Activated T-cell treated with anti-CD3 and anti-CD28 coated beads for 4 hours (primary cell): Measurements from ENCODE around the gene ZFAND5.

Source experiments
- DNase-seq: peaks from one replicate; pipeline ENCODE4 v3.0.0-alpha.2; 2020

ZFAND5 gene, protein sequence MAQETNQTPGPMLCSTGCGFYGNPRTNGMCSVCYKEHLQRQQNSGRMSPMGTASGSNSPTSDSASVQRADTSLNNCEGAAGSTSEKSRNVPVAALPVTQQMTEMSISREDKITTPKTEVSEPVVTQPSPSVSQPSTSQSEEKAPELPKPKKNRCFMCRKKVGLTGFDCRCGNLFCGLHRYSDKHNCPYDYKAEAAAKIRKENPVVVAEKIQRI

DNA sequence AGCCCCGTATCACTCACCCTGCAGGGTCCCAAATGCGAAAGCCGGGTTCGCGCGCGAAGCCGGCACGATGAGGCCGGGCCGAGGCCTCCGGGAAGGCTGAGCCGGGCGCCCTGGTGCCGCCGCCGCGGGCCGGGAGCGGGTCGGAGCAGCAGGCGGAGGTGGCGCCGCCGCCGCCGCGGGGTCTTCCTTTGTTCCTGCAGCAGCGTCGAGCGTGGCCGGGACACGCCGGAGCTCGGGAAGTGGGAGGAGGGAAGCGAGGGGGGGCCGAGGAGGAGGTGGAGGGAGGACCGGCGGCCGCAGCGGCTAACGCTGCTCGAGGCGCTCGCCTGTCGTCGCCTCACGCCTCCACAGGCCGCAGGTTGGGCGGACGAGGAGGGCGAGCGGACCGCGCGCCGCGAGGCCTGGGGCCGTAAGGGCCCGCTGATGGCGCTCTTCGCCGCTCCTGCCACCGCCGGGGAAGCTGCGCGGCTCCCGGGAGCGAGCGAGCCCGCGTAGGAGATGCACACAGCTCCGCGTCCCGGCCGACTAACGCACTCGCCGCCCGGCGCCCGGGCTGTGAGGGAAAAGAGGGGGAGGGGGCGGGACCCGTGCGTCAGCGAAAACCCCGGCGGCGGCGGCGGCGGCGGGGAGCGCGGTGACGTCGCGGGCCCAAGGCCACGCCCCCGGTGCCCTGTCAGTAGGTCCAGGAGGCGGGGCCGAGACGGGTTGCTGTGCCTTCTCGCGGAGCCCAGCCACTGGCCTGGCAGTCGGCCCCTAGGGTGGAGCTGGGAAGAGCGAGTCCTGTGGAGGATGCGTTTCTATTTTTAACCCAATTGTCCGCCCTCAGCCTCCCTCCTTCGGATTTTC is at the start of gene ZFAND5:
Gene ZFAND5, minus strand, starts transcription at position 530 of the 846 bp plus-strand sequence. CDS start 4,430 bp downstream, outside the sequence.
- peak; percentile 87 for DNase-seq

DNA sequence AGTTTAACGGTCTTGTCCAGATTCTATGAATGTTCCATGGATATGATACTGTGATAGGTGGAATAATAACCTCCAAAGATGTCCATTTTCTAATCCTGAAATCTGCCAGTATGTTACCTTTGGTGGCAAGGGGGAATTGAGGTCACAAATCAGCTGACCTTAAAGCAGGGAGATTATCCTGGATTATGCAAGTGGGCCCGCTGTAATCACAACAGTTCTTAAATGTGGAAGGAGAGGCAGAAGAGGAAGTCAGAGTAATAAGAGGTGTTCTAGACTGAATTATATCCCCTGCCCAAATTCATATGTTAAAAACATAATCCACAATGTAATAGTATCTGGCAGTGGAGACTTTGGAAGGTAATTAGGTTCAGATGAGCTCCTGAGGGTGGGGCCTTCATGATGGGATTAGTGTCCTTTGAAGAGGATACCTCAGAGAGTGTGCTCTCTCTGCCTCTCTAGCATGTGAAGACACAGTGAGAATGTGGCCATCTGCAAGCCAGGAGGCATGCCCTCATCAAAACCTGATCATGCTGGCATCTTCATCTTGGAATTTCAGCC is 47.6 kb upstream of the ZFAND5 start:
- no peak for DNase-seq

DNA sequence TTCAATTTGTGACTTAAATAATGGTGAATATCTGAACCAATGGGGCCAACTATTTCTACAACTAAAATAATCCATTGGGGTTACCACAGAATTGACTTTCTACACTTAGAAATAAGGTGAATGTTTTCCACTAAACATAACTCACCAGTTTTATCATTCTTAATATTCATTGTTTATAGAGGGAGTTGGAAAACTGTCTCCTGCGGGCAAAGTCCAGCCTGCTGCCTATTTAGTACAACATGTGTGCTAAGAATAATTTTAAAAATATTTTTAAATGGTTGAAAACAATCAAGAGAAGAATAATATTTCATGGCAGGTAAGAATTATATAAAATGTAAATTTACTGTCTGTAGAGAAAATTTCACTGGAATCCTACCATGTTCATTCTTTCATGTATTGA is 45.2 kb upstream of the ZFAND5 start:
- no peak for DNase-seq

DNA sequence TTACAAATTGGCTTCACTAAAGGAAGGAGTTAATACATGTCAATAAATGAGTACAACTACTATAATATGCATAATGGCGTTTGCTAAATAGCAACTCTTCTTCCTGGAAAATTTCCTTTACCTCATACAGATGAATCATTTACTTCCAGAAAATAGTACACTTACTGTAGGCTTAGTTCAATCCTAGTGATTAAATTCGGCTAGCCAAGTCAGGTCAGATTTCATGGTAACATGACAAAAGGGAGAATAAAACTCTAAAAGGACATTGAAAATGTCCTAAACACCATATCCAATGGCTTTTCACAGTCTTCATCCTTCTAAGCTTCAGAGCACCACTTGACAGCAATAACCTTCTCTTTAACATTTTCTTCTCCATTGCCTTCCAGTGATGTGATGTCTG is 42.1 kb upstream of the ZFAND5 start:
- DNase-seq, result no peak

DNA sequence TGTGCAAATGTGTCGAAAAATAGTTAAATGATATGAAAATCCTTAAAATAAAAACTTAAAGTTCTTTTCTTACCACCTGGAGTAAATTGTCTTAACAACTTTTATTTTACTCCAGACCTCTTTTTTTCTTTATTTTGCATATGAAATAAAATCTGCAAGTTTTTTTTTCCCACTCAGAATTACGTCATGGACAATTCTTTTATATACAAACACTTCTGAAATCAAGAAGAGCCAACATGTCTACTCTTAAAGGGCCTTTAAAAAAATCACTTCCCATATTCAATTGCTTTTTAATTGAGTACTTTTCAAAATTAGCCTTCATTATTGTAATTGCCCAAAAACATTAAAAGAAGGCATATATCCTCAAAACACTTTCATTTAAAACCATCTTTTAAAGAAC is 37.7 kb upstream of the ZFAND5 start:
- no peak for DNase-seq

DNA sequence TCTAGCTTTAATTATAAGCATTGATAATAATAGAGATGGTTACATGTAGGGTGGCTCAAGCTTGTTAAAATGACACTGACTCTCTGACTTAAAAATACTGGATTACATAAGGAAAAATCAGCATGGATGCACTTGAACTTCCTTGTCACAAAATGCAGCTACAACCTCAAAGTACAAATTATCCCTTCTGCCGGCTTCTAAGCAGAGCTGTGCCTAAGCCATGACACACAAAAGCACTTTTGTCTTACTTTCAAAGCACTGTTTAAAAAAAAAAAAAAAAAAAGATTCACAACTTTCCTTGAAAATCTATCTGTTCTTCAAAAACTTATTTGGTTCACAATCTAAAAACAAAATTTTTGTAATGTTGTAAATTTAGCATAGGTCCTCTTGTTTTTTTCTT is 36.4 kb upstream of the ZFAND5 start:
- no peak for DNase-seq

DNA sequence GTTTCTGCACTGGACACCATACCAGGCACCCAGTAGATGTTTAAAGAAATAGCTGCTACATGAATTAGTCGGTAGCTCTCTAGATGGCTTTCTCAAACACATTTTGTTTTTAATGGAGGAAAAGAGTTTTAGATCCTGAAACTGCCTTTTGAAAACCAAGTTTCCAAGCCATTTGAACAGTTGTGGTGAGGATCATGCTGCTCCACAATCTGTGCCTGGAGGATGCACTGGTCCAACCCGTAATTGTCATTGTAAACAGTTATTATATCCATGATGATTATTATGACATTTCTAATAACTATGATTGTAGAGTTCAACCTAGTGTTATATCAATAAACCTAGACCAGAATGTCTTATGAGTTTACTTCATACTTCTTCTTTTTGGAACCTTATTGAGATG is 35.9 kb upstream of the ZFAND5 start:
- no peak for DNase-seq

DNA sequence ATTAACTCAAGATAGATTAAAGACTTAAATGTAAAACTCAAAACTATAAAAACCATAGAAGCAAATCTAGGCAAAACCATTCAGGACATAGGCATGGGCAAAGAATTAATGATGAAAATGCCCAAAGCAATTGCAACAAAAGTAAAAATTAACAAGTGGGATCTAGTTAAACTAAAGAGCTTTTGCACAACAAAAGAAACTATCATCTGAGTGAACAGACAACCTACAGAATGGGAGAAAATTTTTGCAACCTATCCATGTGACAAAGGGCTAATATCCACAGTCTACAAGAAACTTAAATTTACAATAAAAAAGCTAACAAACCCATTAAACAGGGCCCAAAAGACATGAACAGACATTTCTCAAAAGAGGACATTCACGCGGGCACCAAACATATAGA is 34.4 kb upstream of the ZFAND5 start:
- DNase-seq, result no peak

DNA sequence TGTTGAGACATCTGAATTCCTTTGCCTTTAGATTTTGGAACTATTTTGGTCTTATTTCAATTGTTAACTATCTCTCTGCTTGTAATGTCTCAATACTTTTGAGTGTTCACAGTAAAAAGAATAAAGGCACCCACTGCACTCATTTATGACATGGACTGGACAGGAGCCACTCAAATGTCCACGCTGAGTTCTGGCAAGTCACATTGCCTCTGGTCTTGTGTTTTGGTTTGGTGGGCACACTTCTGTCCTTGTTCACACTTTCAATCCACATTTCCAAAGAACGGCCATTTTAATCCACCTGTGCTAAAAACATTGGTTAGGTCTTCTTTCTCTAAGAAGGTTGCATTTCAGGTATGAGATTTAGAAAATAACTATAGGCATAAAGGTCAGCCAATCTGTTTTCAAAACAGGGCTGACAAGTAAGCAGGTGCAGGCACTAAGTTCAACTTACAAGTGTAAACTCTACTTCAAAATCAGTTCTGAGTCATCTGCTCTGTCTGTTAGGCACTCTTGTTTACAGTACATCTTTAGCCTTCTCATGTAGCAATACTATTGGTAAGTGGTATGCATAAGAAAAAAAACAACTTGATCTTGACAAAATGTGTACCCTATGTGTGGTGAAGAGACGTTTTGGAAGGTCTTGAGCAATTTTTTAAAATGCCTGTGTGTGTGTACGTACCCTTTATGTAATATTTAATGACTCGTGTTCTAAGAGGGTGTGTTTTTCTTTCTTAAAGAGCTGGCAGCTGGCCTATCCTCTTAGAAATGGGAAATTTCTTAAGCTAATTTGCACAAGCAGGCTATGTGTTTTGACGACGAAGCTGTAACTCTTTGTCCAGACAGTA is 31.5 kb upstream of the ZFAND5 start:
- DNase-seq, result no peak

DNA sequence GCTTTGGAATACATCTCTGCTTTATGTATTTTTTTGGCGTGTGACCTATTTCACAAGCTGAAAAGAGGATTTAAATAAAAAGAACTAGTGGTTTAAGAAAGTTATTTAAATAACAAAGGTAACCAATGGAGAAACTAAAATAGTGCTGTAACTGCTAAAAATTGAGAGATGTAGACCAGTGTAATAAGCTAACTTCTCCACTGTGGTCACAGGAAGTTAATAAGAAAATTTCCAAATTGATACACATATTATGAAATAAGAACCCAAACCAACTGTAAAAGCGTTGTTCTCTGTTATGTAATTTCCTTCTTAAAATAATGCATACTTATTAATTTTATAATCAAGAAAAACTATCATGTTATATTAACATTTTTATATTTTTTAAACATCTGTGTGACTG is 29.1 kb upstream of the ZFAND5 start:
- DNase-seq, result no peak

DNA sequence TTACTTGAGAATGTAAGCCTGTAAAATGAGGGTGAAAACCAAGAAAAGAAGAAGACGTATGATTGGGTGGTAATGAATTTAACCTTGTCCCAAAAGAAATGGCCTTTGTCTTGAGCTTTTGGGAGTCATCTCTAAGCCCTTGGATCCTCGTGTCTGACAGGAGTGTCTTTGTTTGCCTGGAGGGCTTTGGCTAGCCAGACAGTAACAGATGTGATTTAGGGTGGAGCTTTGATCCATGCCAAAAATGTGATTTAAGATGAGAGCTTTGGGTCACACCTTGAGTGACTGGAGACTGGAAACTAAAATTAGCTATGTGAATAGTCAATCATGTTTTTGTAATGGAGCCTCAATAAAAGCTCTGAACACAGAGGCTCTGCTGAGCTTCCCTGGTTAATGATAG is 25.9 kb upstream of the ZFAND5 start:
- DNase-seq, result no peak

DNA sequence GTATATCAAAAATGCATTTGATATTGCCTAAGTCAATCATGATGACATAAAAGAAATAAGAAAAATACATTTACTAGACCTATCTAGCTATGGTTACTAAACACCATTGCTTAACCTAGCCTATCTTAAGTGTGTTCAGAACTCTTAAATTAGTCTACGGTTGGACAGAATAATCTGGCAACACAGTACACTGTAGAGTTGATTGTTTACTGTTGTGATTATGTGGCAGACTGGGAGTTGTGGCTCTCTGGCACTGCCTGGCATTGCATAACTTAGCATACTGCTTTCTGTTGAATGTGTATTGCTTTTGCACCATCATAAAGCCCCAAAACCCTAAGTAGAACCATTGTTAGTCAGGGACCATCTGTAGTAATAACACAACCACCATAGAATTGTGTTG is 21.2 kb upstream of the ZFAND5 start:
- DNase-seq, result no peak

DNA sequence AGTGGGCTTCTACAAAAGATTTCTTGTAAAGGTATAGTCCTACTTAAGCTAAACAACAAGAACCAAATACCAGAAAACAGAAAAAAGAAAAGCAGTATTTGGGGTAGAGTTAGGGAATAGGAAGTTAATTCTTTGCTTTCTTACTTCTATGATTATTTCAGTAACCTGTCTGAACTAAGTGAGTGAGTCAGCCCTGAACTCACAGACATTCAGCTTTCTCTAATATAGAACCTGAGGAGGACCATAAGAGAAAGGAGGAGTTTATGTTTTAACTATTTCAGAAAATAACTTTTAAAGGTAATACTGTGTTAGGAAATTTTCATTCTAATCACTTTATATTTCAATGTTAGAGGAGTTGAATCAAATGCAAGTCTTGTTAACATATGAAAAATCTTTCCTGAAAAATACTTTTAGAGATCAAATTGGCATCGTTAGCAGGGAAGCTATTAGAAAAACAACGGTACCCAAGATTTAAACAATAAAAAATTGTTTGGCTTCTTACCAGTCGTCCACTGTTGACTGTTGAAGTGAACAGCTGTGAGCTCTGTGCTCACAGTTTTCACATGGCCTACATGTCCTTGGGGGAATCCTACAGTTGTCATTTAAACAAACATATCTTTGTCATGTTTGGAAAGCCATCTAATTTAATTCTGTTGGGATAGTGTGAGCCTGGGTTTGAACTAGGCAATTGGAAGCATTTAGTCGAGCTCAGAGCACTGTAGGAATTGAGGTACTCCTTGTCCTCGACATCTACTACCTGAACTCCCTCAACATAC is 19.9 kb upstream of the ZFAND5 start:
- DNase-seq, result no peak

DNA sequence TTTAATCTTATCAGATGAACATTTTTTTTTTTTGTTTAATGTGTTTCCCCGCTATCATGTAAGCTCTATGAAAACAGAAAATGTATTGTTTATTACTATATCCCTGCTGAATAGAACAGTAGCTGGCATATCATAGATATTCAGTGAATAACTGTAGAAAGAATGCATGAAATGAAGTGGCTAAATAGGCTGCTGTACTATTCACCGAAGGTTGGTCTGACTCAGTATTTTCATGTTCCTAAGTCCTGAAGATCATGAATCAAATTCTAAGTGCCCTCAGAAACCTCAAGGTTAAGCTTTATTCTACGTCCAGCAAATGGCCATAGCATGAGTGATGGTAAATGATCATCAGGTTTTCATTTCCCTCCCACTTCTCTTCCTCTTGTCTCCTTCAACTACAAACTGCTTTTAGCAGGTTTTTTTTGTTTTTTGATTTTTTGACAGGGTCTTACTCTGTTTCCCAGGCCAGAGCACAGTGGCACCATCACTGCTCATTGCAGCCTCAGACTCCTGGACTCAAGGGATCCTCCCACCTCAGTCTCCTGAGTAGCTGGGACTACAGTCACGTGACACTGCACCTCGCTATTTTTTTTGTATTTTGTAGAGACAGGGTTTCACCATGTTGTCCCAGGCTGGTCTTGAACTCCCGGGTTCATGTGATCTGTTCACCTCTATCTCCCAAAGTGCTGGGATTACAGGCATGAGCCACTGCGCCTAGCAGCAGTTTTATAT is 19.1 kb upstream of the ZFAND5 start:
- no peak for DNase-seq

DNA sequence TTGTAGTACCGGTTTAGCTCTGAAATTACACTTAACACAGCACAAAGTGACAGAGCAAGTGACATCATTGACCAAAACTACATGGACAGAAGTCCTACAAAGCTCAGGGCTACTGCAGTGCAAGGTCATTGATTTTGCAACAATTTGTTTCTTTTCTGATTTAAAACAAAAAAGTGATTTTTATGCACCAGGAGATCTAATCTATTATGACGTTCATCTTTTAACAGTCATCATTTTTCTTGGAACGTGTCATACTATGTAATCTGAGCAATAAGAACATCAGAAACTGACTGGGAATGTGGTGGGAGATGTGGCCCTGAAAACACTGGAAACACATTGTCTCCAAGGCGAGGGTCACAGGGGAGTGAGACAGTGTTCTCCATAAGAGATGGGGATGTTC is 17.4 kb upstream of the ZFAND5 start:
- DNase-seq, result no peak

DNA sequence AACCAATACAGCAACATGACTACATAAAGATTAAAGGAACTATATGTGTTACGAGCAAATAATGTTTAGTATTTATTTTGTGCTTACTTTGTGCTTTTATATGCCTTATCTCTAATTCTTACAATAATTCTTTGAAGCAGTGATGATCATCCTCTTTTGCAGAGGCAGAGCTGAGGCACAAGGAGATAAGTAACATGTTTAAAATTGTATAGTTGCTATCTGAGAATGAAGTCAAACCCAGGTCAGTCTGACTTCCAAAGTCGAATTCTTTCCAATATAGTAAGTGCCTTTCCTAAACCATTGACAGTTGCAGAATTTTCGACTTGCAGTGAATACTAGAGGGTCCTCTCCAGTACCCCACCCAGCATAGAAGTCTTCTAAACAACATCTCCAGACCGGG is 12.0 kb upstream of the ZFAND5 start:
- no peak for DNase-seq

DNA sequence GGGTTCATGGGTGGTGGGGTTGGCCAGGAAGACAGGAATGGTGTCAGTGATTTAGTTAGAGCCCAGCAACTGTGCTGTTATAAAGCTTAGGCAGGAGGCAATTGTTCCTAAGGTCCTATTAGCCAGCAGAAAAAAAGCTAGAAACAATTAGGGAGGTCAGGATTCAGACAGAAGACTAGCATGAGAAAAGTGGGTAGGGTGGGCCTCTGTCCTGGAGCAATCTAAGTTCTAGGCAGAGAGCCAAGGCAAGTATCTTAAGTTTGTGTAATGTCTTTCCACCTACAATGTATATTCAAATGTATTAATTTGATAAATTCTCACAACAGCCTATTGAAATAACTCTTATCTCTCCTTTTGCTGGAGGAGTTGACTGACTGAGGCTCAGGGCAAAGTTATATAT is 6.1 kb upstream of the ZFAND5 start:
- no peak for DNase-seq

DNA sequence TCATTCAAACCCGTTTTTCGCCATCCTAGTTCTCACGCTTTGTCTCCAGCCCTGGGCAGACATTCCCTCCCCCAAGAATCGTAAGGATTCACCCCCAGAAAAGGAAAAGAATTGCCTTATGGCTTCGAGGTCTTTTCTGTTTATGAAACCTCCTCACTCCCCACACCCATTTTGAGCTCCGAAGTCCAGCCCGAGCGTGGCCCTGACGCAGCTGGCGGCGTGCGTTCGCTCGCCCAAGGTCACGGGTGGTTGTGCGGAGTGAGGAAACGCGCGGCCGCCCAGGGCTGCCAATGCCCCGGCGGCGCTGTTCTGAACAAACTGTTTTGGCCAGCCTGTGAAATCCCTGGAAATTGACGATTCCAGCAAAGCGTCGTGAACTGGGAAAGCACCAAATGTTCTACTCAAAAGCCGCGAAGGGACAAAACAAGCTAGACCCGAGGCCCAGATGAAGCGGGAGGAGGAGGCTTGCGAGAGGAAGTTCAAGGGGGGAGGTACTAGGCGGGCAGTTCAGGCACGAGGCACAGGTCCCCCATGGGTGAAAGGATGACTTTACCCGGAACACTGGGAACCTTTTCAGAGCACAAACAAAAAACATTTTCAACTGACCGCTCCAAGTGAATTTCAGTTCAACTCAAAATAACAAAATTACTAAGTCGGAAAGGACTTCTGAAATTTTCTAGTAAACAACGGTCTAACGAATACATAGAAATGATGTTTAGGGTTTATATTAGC is 683 bp upstream of the ZFAND5 start:
- DNase-seq, result peak; percentile 51

DNA sequence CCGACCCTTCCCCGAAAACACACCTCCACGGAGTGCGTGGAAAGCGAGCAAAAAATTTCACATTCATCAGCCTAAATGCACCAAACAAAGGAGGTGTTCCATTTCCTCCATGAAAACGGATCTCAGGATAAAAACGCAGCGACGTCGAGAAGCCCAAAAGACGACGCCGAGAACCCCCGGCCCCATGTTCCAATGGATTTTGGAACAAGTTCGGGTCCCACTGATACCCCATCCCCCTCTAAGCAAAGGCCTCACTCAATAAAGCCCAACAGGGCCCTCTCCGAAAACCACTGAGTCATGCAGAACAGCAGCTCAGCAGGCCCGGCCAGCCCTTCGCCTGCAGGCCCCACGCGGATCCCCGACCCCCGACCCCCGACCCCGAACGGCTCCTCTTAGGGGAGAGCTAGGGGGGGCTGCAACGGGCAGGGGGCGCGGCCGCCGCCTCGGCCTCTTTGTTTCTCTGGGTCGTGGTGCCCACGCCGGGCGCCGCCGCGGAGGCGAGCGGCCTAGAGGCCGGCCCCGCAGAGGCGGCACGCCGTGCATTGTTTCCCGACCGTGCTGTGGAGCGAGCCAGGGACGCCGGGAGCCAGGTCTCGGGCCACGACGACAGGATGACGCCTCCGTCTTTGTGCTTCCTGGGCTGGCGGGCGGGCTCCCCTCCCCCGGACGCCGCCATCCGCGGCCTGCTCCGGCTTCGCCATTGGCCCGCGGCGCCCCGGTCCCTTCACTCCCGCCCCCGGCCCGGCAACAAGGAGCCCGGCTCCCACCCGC is 915 bp downstream of the ZFAND5 start:
- DNase-seq, result peak; percentile 47

DNA sequence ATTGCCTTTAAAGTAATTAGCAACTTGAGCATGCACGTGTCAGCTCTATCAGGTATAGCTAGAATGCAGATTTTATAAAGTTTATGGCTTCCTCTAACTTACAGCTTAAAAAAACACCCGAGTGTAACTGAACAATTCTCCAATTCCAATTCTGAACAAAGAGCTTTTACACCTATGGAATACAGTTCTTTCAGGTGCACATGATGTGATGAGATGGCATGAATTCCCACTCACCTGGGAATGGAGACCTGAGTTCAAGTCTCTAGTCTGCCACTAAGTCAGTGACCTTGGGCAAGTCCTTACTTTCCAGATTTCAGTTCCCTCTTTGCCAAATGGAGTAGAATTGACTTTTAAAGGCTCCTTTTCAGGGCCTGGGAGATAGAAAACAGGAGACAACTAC is 1.8 kb downstream of the ZFAND5 start:
- no peak for DNase-seq
